CD4-positive, alpha-beta T cell (primary cell): ENCODE measurements around the gene TOR2A. TPM values are rescaled to one million over a fixed set of nuclear protein-coding genes. Genes with fewer than 3 reads are reported as not detected.

Experiments
- ATAC-seq: fragments of 200-7000 bp; cut with Tn5 transposase; one replicate; pipeline ENCODE4 v1.10.0; 2022; ENCODE audit warnings: mild to moderate bottlenecking; ENCODE audit not compliant: poor library complexity
- CTCF ChIA-PET: fragments of 350-600 bp; sonication (Branson Sonifier 250); formaldehyde crosslinking; loops from one replicate; lab custom pipeline; 2021; ENCODE audit warnings: antibody characterized with exemption, inconsistent platforms; lab: Charles Lee
- POLR2A ChIA-PET: fragments of 350-600 bp; sonication (Branson Sonifier 250); formaldehyde crosslinking; loops from one replicate; lab custom pipeline; 2021; ENCODE audit warnings: antibody characterized with exemption, inconsistent platforms; lab: Charles Lee
- DNase-seq, 14 experiments: peaks; one replicate each; pipeline ENCODE4 v3.0.0-alpha.2; 2013 to 2020; ENCODE audit warnings: mixed read lengths in 2 of 14
- H3K27ac ChIP-seq, 2 donors: one replicate each; pipeline versions ENCODE4 v1.5.1 to v1.7.0; 2013; ENCODE audit warnings: low read length in 2 of 2, low read depth in 1 of 2, mild to moderate bottlenecking in 1 of 2
- H3K27me3 ChIP-seq, 2 experiments: 1 replicate in 1 of 2; 2 replicates in 1 of 2; pipeline versions ENCODE4 v1.6.1 to v1.7.0; 2013; ENCODE audit warnings: low read length in 2 of 2, control low read depth in 1 of 2, mild to moderate bottlenecking in 1 of 2, moderate library complexity in 1 of 2; ENCODE audit not compliant: insufficient read depth in 2 of 2, control insufficient read depth in 1 of 2
- H3K36me3 ChIP-seq: one replicate; pipeline ENCODE4 v1.6.1; 2013; ENCODE audit warnings: low read length, control low read depth; ENCODE audit not compliant: insufficient read depth
- H3K4me1 ChIP-seq: one replicate; pipeline ENCODE4 v1.6.1; 2013; ENCODE audit warnings: low read length, control low read depth; ENCODE audit not compliant: insufficient read depth
- H3K4me3 ChIP-seq: one replicate; pipeline ENCODE4 v1.5.1; 2013; ENCODE audit warnings: mild to moderate bottlenecking, low read length, moderate library complexity
- H3K9me3 ChIP-seq, 2 experiments: 1 replicate in 1 of 2; 2 replicates in 1 of 2; pipeline versions ENCODE4 v1.6.1 to v1.7.0; 2013; ENCODE audit warnings: low read length in 2 of 2, mild to moderate bottlenecking in 2 of 2, control low read depth in 1 of 2, moderate library complexity in 1 of 2; ENCODE audit not compliant: control insufficient read depth in 1 of 2, insufficient read depth in 1 of 2
- H3K27ac Mint-ChIP-seq: one replicate; pipeline ENCODE4 v1.8.0; 2020; ENCODE audit warnings: mixed read lengths
- H3K27me3 Mint-ChIP-seq: one replicate; pipeline ENCODE4 v1.8.0; 2021; ENCODE audit warnings: mixed read lengths
- H3K36me3 Mint-ChIP-seq: one replicate; pipeline ENCODE4 v1.8.0; 2021; ENCODE audit warnings: low read depth, mixed read lengths
- H3K4me1 Mint-ChIP-seq: one replicate; pipeline ENCODE4 v1.8.0; 2021; ENCODE audit warnings: low read depth, mixed read lengths
- H3K4me3 Mint-ChIP-seq: one replicate; pipeline ENCODE4 v1.8.0; 2020; ENCODE audit warnings: mild to moderate bottlenecking, mixed read lengths
- H3K9me3 Mint-ChIP-seq: one replicate; pipeline ENCODE4 v1.8.0; 2020; ENCODE audit warnings: mixed read lengths
- intact Hi-C, 2 experiments: fragments of 100-400 bp; cut with DNase I in 1 of 2; cut with micrococcal nuclease in 1 of 2; formaldehyde crosslinking; loops; one replicate each; pipeline versions ENCODE4 v1.15.1 to v1.9.0; 2023 to 2025; cut with DNase I, micrococcal nuclease
- total RNA-seq, 174 experiments: library from RNA in 2 of 174; stranded (reverse) in 2 of 174; gene quantifications; one replicate each; pipeline ENCODE4 v1.2.3 and lab custom pipeline; 2021 to 2026
- TF ChIP-seq, protein P1 (sequence below): fragments of 200-600 bp; IDR thresholded peaks from one replicate; pipeline ENCODE4 v1.8.0; 2022; ENCODE audit warnings: antibody characterized with exemption, mild to moderate bottlenecking

The TOR2A gene
- total RNA-seq, 2 experiments from 2014 or later: 7.6 to 8.2 TPM

GRCh38 chr9:127769929-127770582 is 35.0 kb upstream of the TOR2A start:
- DNase-seq (peak in 2 of 14 experiments; percentile 43 to 53), ATAC-seq (no peak)
- no peaks in the 10 kb centered on the region for H3K9me3 ChIP-seq
- intact Hi-C loops: no loop called here
- Mint-ChIP-seq H3K4me1 (peaks cover 78% of the 10 kb centered on the region), H3K27me3 (no peaks in the 10 kb centered on the region), H3K27ac (peak overlapping the region; percentile 97), H3K4me3 (peak overlapping the region; percentile 90), H3K36me3 (peaks cover 75% of the 10 kb centered on the region), H3K9me3 (no peaks in the 10 kb centered on the region)
- H3K27me3 ChIP-seq: no peaks in the 10 kb centered on the region
- peaks cover 83% of the 10 kb centered on the region for H3K4me1 ChIP-seq
- TF ChIP-seq, protein P1, sequence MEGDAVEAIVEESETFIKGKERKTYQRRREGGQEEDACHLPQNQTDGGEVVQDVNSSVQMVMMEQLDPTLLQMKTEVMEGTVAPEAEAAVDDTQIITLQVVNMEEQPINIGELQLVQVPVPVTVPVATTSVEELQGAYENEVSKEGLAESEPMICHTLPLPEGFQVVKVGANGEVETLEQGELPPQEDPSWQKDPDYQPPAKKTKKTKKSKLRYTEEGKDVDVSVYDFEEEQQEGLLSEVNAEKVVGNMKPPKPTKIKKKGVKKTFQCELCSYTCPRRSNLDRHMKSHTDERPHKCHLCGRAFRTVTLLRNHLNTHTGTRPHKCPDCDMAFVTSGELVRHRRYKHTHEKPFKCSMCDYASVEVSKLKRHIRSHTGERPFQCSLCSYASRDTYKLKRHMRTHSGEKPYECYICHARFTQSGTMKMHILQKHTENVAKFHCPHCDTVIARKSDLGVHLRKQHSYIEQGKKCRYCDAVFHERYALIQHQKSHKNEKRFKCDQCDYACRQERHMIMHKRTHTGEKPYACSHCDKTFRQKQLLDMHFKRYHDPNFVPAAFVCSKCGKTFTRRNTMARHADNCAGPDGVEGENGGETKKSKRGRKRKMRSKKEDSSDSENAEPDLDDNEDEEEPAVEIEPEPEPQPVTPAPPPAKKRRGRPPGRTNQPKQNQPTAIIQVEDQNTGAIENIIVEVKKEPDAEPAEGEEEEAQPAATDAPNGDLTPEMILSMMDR: no peak
- POLR2A ChIA-PET: interaction anchor here (0.8 to 3.8 kb wide), 9 partner anchors 8 to 295 kb away, joined by 3 to 45 read pairs (median 11); partner anchors contain the start of genes CDK9, SH2D3C, ST6GALNAC4 and ST6GALNAC6
- peak overlapping the region; percentile 90 to 91 for H3K27ac ChIP-seq
- H3K4me3 ChIP-seq: peak overlapping the region; percentile 69
- CTCF ChIA-PET: interaction anchor here (0.6 to 4.6 kb wide), 9 partner anchors 9 to 151 kb away, joined by 3 to 24 read pairs (median 4); partner anchors contain the start of genes CDK9 and TOR2A
- H3K36me3 ChIP-seq: peaks cover 63% of the 10 kb centered on the region

- ATAC-seq (no peak), DNase-seq (no peak)
- Histone ChIP-seq H3K36me3 (peaks cover 67% of the 10 kb centered on the region), H3K27me3 (no peaks in the 10 kb centered on the region), H3K4me1 (peaks cover 81% of the 10 kb centered on the region), H3K27ac (peak overlapping the region; percentile 47 to 90), H3K9me3 (no peaks in the 10 kb centered on the region), H3K4me3 (no peak overlapping the region)
- ChIA-PET CTCF (interaction anchor here (0.8 to 4.6 kb wide), 4 partner anchors 16 to 152 kb away, joined by 3 to 24 read pairs (median 4); partner anchors contain the start of genes CDK9 and TOR2A), POLR2A (interaction anchor here (0.9 to 3.8 kb wide), 7 partner anchors 10 to 147 kb away, joined by 3 to 45 read pairs (median 15); partner anchors contain the start of genes CDK9, PTRH1, SH2D3C and ST6GALNAC4)
- Mint-ChIP-seq H3K4me3 (peak overlapping the region; percentile 54), H3K4me1 (peaks cover 80% of the 10 kb centered on the region), H3K27me3 (no peaks in the 10 kb centered on the region), H3K27ac (peak overlapping the region; percentile 86), H3K36me3 (peaks cover 79% of the 10 kb centered on the region), H3K9me3 (no peaks in the 10 kb centered on the region)
- intact Hi-C loops: no loop called here
- TF ChIP-seq, protein P1: no peak
These were observed 34.0 kb upstream of the TOR2A start for GRCh38 chr9:127769101-127769500.

- TF ChIP-seq, protein P1: no peak
- peaks cover 80% of the 10 kb centered on the region for H3K36me3 Mint-ChIP-seq
- peaks cover 81% of the 10 kb centered on the region for H3K4me1 ChIP-seq
- no peaks in the 10 kb centered on the region for H3K9me3 ChIP-seq
- ChIA-PET CTCF (interaction anchor here (1.4 kb wide), 1 partner anchor 101 kb away, joined by 4 read pairs; no protein-coding TSS in a partner anchor), POLR2A (interaction anchor here (0.9 to 3.8 kb wide), 5 partner anchors 10 to 148 kb away, joined by 3 to 45 read pairs (median 3); partner anchors contain the start of genes CDK9, PTRH1, SH2D3C and ST6GALNAC4)
- peak overlapping the region; percentile 54 for H3K4me3 Mint-ChIP-seq
- no peak overlapping the region for H3K4me3 ChIP-seq
- DNase-seq (no peak), ATAC-seq (no peak)
- H3K9me3 Mint-ChIP-seq: no peaks in the 10 kb centered on the region
- H3K27me3 ChIP-seq: no peaks in the 10 kb centered on the region
- H3K27ac Mint-ChIP-seq: peak overlapping the region; percentile 86
- intact Hi-C loops: no loop called here
- peaks cover 66% of the 10 kb centered on the region for H3K36me3 ChIP-seq
- peak overlapping the region; percentile 69 to 90 for H3K27ac ChIP-seq
- no peaks in the 10 kb centered on the region for H3K27me3 Mint-ChIP-seq
- peaks cover 82% of the 10 kb centered on the region for H3K4me1 Mint-ChIP-seq
These were observed 33.6 kb upstream of the TOR2A start for GRCh38 chr9:127768698-127769097.
